ENCODE results near the gene THOC6. TPM values are rescaled to one million over a fixed set of nuclear protein-coding genes. Genes with fewer than 3 reads are reported as not detected.

Gene THOC6
- total RNA-seq, 1 experiment from 2014 or later, result 76.5 TPM

- TF ChIP-seq MLX (CRISPR knock-in tag; IDR thresholded peaks at IDR 0.05) (no peak), CBFB (CRISPR knock-in tag; IDR thresholded peaks at IDR 0.05; ENCODE audit: low read depth) (no peak), E2F5 (CRISPR knock-in tag; IDR thresholded peaks at IDR 0.05) (no peak), PRDM15 (CRISPR knock-in tag; IDR thresholded peaks at IDR 0.05) (no peak), ZNF423 (CRISPR knock-in tag; IDR thresholded peaks at IDR 0.05) (no peak)
Observed at GRCh38 chr16:3060339-3061127, 36.7 kb downstream of the THOC6 start (continued).

GRCh38 chr16:3062553-3062952, 38.7 kb downstream of the THOC6 start:
- Mint-ChIP-seq H3K27me3 (ENCODE audit: low read depth) (peaks cover 3% of the 10 kb centered on the region; the same call in 1 of the 2 replicates), H3K27ac (no peak overlapping the region), H3K9me3 (no peaks in the 10 kb centered on the region), H3K4me3 (no peak overlapping the region), H3K4me1 (peaks cover 29% of the 10 kb centered on the region), H3K36me3 (no peaks in the 10 kb centered on the region)
- CTCF ChIA-PET, result interaction anchor here (1.6 kb wide), 1 partner anchor 25 kb away, joined by 3 read pairs; no protein-coding TSS in a partner anchor
- ATAC-seq (no peak), DNase-seq (ENCODE audit: low spot score) (no peak)
- TF ChIP-seq NR1H2 (CRISPR knock-in tag; IDR thresholded peaks at IDR 0.05) (no peak), OVOL2 (CRISPR knock-in tag; IDR thresholded peaks at IDR 0.05; ENCODE audit: borderline replicate concordance) (no peak), GABPB1 (CRISPR knock-in tag; IDR thresholded peaks at IDR 0.05) (no peak), ARID4B (CRISPR knock-in tag; IDR thresholded peaks at IDR 0.05; ENCODE audit: borderline replicate concordance) (no peak)
- POLR2A ChIA-PET, result no interaction called here

GRCh38 chr16:3063625-3064386, 40.0 kb downstream of the THOC6 start:
- DNase-seq (ENCODE audit: low spot score) (no peak), ATAC-seq (no peak)
- Mint-ChIP-seq H3K27ac (no peak overlapping the region), H3K4me1 (peaks cover 29% of the 10 kb centered on the region), H3K27me3 (ENCODE audit: low read depth) (peaks cover 3% of the 10 kb centered on the region; the same call in 1 of the 2 replicates), H3K4me3 (no peak overlapping the region), H3K9me3 (no peaks in the 10 kb centered on the region), H3K36me3 (no peaks in the 10 kb centered on the region)
- TF ChIP-seq EMX1 (CRISPR knock-in tag; IDR thresholded peaks at IDR 0.05) (no peak), MLX (CRISPR knock-in tag; IDR thresholded peaks at IDR 0.05) (no peak), PREB (CRISPR knock-in tag; IDR thresholded peaks at IDR 0.05; ENCODE audit: borderline replicate concordance) (no peak), PRDM15 (CRISPR knock-in tag; IDR thresholded peaks at IDR 0.05) (no peak), ELF4 (CRISPR knock-in tag; IDR thresholded peaks at IDR 0.05; ENCODE audit: low read depth) (no peak)
- ChIA-PET CTCF (interaction anchor here (0.5 to 1.7 kb wide), 5 partner anchors 22 to 94 kb away, joined by 3 to 15 read pairs (median 5); partner anchors contain the start of gene PAQR4), POLR2A (interaction anchor here (0.8 kb wide), 1 partner anchor 35 kb away, joined by 5 read pairs; the partner anchor contains the start of gene ZSCAN10)

Measured in WTC11 (cell line).